CD4-positive, alpha-beta T cell (primary cell): ENCODE results near the gene P2RY1. TPM values are rescaled to one million over a fixed set of nuclear protein-coding genes. Genes with fewer than 3 reads are reported as not detected.

Experiments
- ATAC-seq: fragments of 200-7000 bp; cut with Tn5 transposase; one replicate; pipeline ENCODE4 v1.10.0; 2022; ENCODE audit warnings: mild to moderate bottlenecking; ENCODE audit not compliant: poor library complexity
- CTCF ChIA-PET: fragments of 350-600 bp; sonication (Branson Sonifier 250); formaldehyde crosslinking; loops from one replicate; lab custom pipeline; 2021; ENCODE audit warnings: antibody characterized with exemption, inconsistent platforms; lab: Charles Lee
- POLR2A ChIA-PET: fragments of 350-600 bp; sonication (Branson Sonifier 250); formaldehyde crosslinking; loops from one replicate; lab custom pipeline; 2021; ENCODE audit warnings: antibody characterized with exemption, inconsistent platforms; lab: Charles Lee
- DNase-seq, 14 experiments: peaks; one replicate each; pipeline ENCODE4 v3.0.0-alpha.2; 2013 to 2020; ENCODE audit warnings: mixed read lengths in 2 of 14
- H3K27ac ChIP-seq, 2 donors: one replicate each; pipeline versions ENCODE4 v1.5.1 to v1.7.0; 2013; ENCODE audit warnings: low read length in 2 of 2, low read depth in 1 of 2, mild to moderate bottlenecking in 1 of 2
- H3K27me3 ChIP-seq, 2 experiments: 1 replicate in 1 of 2; 2 replicates in 1 of 2; pipeline versions ENCODE4 v1.6.1 to v1.7.0; 2013; ENCODE audit warnings: low read length in 2 of 2, control low read depth in 1 of 2, mild to moderate bottlenecking in 1 of 2, moderate library complexity in 1 of 2; ENCODE audit not compliant: insufficient read depth in 2 of 2, control insufficient read depth in 1 of 2
- H3K36me3 ChIP-seq: one replicate; pipeline ENCODE4 v1.6.1; 2013; ENCODE audit warnings: low read length, control low read depth; ENCODE audit not compliant: insufficient read depth
- H3K4me1 ChIP-seq: one replicate; pipeline ENCODE4 v1.6.1; 2013; ENCODE audit warnings: low read length, control low read depth; ENCODE audit not compliant: insufficient read depth
- H3K4me3 ChIP-seq: one replicate; pipeline ENCODE4 v1.5.1; 2013; ENCODE audit warnings: mild to moderate bottlenecking, low read length, moderate library complexity
- H3K9me3 ChIP-seq, 2 experiments: 1 replicate in 1 of 2; 2 replicates in 1 of 2; pipeline versions ENCODE4 v1.6.1 to v1.7.0; 2013; ENCODE audit warnings: low read length in 2 of 2, mild to moderate bottlenecking in 2 of 2, control low read depth in 1 of 2, moderate library complexity in 1 of 2; ENCODE audit not compliant: control insufficient read depth in 1 of 2, insufficient read depth in 1 of 2
- H3K27ac Mint-ChIP-seq: one replicate; pipeline ENCODE4 v1.8.0; 2020; ENCODE audit warnings: mixed read lengths
- H3K27me3 Mint-ChIP-seq: one replicate; pipeline ENCODE4 v1.8.0; 2021; ENCODE audit warnings: mixed read lengths
- H3K36me3 Mint-ChIP-seq: one replicate; pipeline ENCODE4 v1.8.0; 2021; ENCODE audit warnings: low read depth, mixed read lengths
- H3K4me1 Mint-ChIP-seq: one replicate; pipeline ENCODE4 v1.8.0; 2021; ENCODE audit warnings: low read depth, mixed read lengths
- H3K4me3 Mint-ChIP-seq: one replicate; pipeline ENCODE4 v1.8.0; 2020; ENCODE audit warnings: mild to moderate bottlenecking, mixed read lengths
- H3K9me3 Mint-ChIP-seq: one replicate; pipeline ENCODE4 v1.8.0; 2020; ENCODE audit warnings: mixed read lengths
- intact Hi-C, 2 experiments: fragments of 100-400 bp; cut with DNase I in 1 of 2; cut with micrococcal nuclease in 1 of 2; formaldehyde crosslinking; loops; one replicate each; pipeline versions ENCODE4 v1.15.1 to v1.9.0; 2023 to 2025; cut with DNase I, micrococcal nuclease
- total RNA-seq, 174 experiments: library from RNA in 2 of 174; stranded (reverse) in 2 of 174; gene quantifications; one replicate each; pipeline ENCODE4 v1.2.3 and lab custom pipeline; 2021 to 2026
- TF ChIP-seq, protein P1 (sequence below): fragments of 200-600 bp; IDR thresholded peaks from one replicate; pipeline ENCODE4 v1.8.0; 2022; ENCODE audit warnings: antibody characterized with exemption, mild to moderate bottlenecking

The P2RY1 gene
- total RNA-seq, 2 experiments from 2014 or later: 0.11 to 0.17 TPM

DNA sequence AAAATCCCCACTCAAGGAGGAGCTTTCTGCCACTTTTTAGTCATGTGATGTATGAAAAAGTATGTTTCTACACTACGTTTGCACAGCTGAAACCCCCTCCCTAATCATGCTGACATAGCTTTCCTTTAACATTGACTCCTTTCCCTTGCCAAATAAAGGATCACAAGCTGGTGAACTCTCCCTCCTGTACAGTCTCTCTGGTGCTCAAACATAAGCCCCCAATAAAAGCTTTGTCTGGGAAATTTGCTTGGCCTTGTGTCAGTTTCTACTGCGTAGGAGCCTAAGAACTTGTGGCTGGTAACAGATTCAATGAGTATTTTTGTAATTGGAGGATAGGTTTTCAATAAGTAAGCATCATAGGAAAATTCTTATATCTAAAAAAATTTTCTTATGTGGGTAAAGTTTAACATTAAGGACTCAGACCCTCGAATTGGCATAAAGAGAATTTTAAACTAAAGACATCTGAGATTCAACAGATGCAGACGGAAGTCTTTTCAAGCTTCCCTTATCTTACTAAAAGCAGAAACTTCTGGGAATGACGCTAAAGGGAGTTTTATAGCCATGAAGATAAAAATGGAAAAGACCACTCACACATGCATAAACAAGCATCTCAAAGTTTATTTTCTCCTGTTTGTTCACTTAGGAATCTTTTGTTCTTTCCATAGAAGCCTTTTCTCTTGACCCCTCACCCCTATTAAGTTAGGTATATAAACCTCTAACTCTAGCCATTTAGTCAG lies 44.1 kb upstream of the P2RY1 start:
- Histone ChIP-seq H3K4me3 (no peak overlapping the region), H3K27ac (no peak overlapping the region), H3K27me3 (no peaks in the 10 kb centered on the region), H3K4me1 (no peaks in the 10 kb centered on the region), H3K9me3 (peaks cover 0 to 5% of the 10 kb centered on the region in 2 experiments), H3K36me3 (no peaks in the 10 kb centered on the region)
- ATAC-seq: no peak
- ChIA-PET CTCF (no interaction called here), POLR2A (no interaction called here)
- TF ChIP-seq, protein P1, sequence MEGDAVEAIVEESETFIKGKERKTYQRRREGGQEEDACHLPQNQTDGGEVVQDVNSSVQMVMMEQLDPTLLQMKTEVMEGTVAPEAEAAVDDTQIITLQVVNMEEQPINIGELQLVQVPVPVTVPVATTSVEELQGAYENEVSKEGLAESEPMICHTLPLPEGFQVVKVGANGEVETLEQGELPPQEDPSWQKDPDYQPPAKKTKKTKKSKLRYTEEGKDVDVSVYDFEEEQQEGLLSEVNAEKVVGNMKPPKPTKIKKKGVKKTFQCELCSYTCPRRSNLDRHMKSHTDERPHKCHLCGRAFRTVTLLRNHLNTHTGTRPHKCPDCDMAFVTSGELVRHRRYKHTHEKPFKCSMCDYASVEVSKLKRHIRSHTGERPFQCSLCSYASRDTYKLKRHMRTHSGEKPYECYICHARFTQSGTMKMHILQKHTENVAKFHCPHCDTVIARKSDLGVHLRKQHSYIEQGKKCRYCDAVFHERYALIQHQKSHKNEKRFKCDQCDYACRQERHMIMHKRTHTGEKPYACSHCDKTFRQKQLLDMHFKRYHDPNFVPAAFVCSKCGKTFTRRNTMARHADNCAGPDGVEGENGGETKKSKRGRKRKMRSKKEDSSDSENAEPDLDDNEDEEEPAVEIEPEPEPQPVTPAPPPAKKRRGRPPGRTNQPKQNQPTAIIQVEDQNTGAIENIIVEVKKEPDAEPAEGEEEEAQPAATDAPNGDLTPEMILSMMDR: no peak
- no peak for DNase-seq
- peaks cover 6% of the 10 kb centered on the region for H3K9me3 Mint-ChIP-seq
- no peaks in the 10 kb centered on the region for H3K4me1 Mint-ChIP-seq
- no peaks in the 10 kb centered on the region for H3K36me3 Mint-ChIP-seq
- no peak overlapping the region for H3K4me3 Mint-ChIP-seq
- intact Hi-C loops: no loop called here
- no peak overlapping the region for H3K27ac Mint-ChIP-seq
- no peaks in the 10 kb centered on the region for H3K27me3 Mint-ChIP-seq

DNA sequence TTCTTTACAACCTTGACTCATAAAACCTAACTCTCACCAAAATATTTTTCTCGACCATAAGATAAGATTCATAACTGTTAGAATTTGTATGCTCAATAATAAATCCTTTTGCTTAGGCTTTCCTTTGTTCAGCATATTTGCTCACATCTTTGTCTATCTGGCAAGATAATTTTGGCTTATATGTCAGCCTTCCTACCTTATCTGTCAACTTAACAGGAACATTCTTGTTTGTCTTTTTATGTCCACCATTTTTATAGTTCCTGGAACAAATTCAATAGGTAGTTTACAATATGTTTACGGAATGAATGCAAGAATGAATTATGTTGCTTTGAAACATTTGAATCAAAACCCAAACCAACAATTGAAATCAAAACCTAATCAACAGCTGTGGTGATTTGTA lies 41.0 kb upstream of the P2RY1 start:
- no peaks in the 10 kb centered on the region for H3K27me3 ChIP-seq
- intact Hi-C loops: no loop called here
- H3K4me1 ChIP-seq: no peaks in the 10 kb centered on the region
- no peak for ATAC-seq
- Mint-ChIP-seq H3K27me3 (no peaks in the 10 kb centered on the region), H3K27ac (no peak overlapping the region), H3K36me3 (no peaks in the 10 kb centered on the region), H3K4me1 (peaks cover 10% of the 10 kb centered on the region), H3K4me3 (no peak overlapping the region), H3K9me3 (peaks cover 6% of the 10 kb centered on the region)
- ChIA-PET POLR2A (interaction anchor here (0.5 kb wide), 1 partner anchor 22 kb away, joined by 4 read pairs; no protein-coding TSS in a partner anchor), CTCF (interaction anchor here (1.1 kb wide), 1 partner anchor 18 kb away, joined by 3 read pairs; no protein-coding TSS in a partner anchor)
- H3K4me3 ChIP-seq: no peak overlapping the region
- no peak overlapping the region for H3K27ac ChIP-seq
- no peaks in the 10 kb centered on the region for H3K36me3 ChIP-seq
- DNase-seq: no peak
- no peaks in the 10 kb centered on the region for H3K9me3 ChIP-seq
- TF ChIP-seq, protein P1: no peak

DNA sequence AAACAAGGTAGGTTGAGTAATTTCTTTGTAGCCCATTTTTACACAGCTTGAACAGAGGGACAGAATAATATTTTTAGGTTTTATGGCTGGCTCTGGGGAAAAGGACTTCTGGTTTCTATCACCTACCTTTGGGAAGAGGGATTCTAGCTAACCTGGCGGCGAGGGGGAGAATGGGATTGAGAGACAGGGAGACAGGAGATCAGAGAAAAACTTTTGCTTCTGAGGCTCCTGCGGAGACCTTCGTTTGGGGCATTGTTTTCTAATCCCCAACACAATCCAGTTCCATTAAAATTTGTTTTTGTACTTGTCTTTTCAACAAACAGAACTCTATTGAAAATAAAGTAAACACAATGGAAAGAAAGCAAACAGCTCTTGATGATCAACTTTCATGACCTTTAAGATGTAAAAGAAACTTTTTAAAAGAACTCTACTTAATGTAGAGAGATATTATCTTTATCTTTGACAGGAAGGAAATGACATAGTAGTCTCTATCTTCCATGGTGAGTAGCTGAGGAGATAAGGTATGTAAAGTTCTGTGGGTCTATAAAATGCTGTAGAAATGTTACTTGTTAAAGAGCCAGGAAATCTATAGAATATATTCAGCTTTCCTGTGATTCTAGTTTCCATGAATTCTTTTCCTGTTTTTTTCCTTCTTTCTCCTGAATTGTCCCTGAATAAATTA lies 37.0 kb upstream of the P2RY1 start:
- no peak for ATAC-seq
- Mint-ChIP-seq H3K36me3 (no peaks in the 10 kb centered on the region), H3K4me1 (peaks cover 10% of the 10 kb centered on the region), H3K4me3 (no peak overlapping the region), H3K9me3 (peaks cover 2% of the 10 kb centered on the region), H3K27me3 (no peaks in the 10 kb centered on the region), H3K27ac (no peak overlapping the region)
- Histone ChIP-seq H3K27ac (no peak overlapping the region), H3K4me3 (no peak overlapping the region), H3K9me3 (no peaks in the 10 kb centered on the region), H3K27me3 (no peaks in the 10 kb centered on the region), H3K4me1 (no peaks in the 10 kb centered on the region), H3K36me3 (no peaks in the 10 kb centered on the region)
- ChIA-PET CTCF (no interaction called here), POLR2A (no interaction called here)
- intact Hi-C loops: no loop called here
- TF ChIP-seq, protein P1: no peak
- DNase-seq: no peak
